SK-N-SH (cell line): ENCODE measurements around the gene SLC26A5.

Source experiments
- EZH2phosphoT487 ChIP-seq: fragments of 200-600 bp; sonication (generic); IDR thresholded peaks from 2 replicates; pipeline ENCODE4 v1.6.1; 2017; ENCODE audit warnings: low read depth, mixed run types, mild to moderate bottlenecking, antibody characterized with exemption, moderate library complexity, borderline replicate concordance
- RCOR1 ChIP-seq: fragments of 150-350 bp; IDR thresholded peaks from 2 replicates; pipeline ENCODE4 v1.6.1; 2017; ENCODE audit warnings: antibody characterized with exemption, low read length
- RXRA ChIP-seq: IDR thresholded peaks from 2 replicates; pipeline ENCODE4 v1.4.0; 2012; ENCODE audit warnings: low read depth, mild to moderate bottlenecking, borderline replicate concordance
- TF ChIP-seq, protein P1 (sequence below): fragments of 200-600 bp; sonication (generic); IDR thresholded peaks from 2 replicates; pipeline ENCODE4 v1.6.1; 2017; ENCODE audit warnings: antibody characterized with exemption, mild to moderate bottlenecking, moderate library complexity
- TF ChIP-seq, protein P2 (sequence below): IDR thresholded peaks from 2 replicates; pipeline ENCODE4 v1.4.0; 2012; ENCODE audit warnings: low read depth

DNA sequence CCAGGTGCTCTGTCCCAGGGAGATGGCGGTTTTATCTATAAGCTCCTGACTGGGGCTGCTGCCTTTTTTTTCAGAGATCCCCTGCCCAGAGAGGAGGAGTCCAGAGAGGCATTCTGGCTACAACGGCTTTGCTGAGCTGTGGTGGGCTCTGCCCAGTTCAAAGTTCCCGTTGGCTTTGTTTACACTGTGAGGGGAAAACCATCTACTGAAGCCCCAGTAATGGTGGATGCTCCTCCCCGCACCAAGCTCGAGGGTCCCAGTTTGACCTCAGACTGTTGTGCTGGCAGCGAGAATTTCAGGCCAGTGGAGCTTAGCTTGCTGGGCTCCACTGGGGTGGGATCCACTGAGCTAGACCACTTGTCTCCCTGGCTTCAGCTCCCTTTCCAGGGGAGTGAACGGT, 16.4 kb upstream of the SLC26A5 start:
- TF ChIP-seq RCOR1 (no peak), RXRA (no peak), EZH2phosphoT487 (no peak)
- TF ChIP-seq, protein P1, sequence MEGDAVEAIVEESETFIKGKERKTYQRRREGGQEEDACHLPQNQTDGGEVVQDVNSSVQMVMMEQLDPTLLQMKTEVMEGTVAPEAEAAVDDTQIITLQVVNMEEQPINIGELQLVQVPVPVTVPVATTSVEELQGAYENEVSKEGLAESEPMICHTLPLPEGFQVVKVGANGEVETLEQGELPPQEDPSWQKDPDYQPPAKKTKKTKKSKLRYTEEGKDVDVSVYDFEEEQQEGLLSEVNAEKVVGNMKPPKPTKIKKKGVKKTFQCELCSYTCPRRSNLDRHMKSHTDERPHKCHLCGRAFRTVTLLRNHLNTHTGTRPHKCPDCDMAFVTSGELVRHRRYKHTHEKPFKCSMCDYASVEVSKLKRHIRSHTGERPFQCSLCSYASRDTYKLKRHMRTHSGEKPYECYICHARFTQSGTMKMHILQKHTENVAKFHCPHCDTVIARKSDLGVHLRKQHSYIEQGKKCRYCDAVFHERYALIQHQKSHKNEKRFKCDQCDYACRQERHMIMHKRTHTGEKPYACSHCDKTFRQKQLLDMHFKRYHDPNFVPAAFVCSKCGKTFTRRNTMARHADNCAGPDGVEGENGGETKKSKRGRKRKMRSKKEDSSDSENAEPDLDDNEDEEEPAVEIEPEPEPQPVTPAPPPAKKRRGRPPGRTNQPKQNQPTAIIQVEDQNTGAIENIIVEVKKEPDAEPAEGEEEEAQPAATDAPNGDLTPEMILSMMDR = no peak
- TF ChIP-seq, protein P2, sequence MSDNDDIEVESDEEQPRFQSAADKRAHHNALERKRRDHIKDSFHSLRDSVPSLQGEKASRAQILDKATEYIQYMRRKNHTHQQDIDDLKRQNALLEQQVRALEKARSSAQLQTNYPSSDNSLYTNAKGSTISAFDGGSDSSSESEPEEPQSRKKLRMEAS = no peak
